Epidermal melanocyte (primary cell): ENCODE results near the gene RCOR2.

Source experiments
- DNase-seq: peaks from one replicate; pipeline ENCODE4 v3.0.0; 2011; ENCODE audit warnings: low spot score; ENCODE audit not compliant: insufficient read length

Gene RCOR2

DNA sequence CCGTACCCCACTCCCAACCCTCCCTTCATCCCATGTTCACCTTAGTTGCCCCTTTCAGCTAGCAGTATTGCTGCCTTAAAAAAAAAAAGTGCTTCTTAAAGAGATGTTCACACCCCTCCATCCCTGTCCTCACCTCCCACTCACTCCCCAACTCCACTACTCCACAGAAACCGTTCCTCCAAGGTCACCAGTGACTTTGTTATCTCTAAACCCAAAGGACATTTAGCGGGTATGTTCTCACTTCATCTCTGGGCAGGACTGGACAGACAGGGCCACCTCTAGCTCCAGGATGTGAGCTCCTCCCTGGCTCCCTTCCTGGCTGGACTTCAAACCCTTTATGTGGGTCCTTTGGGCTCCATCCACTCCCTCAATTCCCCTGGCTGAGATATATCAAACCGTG, 6.4 kb upstream of the RCOR2 start:
- no peak for DNase-seq

DNA sequence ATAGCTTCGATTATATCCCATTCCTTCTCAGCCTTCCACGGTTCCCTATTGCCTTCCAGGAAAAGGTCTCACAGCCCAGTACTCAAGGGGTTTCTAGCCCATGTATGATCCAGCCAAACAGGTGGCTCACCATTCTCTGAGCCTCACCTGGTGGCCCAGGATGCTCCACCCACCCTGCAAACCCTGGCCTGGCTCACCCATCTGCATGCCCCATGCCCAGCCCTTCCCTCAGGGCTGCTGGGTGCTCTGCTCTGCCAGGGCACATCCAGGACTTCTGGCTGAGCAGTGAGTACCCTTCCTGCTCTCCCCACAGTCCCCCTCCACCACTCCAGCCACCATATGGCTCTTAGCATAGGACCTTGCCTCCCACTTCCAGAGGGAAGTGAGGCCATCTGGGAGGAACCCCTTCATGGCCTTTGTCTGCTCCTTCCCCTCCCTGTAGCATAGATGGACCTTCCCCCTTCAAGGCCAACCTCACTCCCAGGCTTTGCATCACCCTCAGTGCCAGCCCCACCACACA, 5.8 kb upstream of the RCOR2 start:
- DNase-seq, result no peak

DNA sequence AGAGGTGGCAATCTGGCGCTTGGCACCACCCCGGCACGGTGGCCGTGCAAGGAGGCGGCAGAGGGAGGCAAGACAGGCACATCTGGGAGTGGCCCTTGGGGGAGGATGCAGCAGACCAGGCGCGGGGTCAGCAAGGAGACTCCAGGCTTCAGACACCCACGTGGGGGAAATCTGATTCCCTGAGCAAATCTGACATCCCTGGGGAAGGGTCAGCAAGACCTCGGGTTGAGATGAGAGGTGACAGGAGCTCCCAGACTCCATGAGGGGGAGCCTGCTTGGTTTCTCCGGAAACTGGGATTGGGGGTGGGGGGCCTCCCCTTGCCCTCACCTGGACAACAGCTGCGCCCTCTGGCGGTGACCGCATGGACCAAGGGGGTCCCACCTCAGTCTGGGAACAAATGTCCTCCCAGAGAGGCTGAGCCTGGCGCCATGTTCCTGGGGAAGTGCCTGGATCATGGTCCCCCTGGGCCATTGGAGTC, 4.0 kb upstream of the RCOR2 start:
- DNase-seq, result no peak

DNA sequence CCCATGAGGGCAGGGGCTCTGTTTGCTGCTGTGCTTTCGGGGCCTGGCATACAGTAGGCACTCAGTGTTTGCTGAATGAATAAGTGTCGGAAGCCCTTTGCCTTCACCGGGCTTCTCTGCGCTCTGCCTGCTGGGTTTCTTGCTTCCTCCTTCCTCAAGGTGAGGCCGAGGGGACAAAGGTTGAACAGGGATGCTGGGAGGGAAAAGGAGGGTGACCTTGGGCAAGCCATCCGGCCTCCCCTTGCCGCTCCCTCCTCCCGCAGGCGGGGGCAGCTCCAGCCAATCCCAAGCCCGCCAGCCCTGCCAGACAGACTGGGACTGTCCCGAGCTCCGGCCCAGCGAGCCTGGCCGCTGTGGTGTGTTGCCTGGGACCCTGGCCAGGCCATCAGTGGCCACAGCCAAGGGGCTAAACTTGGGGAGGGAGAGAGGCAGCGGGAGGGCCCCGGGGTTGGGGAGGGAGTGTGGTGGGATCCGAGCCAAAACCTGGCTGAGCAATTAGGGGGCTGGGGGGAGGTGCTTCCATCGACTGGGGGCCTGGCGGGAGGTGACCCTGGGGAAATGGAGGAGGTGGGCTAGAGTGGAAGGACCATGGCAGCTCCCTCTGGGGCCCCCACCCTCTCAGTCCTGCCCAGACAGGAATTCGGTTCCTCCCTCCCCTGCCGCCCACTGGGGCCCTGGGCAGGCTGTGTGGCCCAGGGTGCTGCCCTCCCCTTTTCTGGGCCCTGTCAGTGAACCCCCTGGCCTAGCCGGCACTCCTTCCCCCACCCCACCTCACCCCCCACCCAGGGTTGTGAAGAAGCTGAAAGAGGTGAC, 3.4 kb upstream of the RCOR2 start:
- no peak for DNase-seq

DNA sequence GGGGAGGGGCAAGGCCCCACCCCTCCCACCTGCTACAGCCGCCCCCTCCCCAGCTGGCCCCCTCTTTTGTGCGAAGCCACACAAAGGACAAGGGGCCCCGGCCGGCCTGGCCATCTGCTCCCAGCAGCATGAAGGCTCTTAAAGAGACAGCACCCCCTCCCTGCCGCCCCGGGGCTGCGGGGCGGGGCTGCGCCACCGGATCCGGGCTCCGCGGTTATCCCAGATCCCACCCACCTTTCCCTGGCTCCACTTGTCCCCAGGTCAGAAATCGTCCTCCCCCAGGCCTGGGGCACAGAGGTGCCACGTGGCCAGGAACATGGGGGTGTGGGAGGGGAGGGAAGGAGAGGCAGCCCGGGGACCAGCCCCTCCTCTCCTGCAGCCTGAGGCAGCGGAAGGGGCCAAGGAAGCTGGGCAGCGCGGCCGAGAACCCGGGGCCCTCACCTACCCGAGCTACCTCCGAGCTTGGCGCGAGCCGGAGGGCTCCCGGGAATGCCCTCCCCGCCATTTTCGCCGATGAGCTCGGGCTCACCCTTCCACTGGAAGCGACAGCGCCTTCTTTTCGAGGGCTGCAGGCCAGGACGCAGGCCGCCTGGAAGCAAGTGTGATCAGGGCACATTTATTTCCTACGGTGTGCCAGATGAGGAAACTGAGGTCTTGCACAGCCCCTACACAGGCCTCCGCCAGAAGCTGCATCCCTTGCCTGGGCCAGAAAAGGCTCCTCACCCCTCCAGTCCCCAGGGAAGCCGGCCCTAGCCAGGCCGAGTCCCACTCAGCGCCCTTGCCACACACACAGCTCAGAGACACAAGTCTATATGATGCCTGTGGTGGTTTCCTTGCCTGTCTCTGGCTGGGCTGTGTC, 2.5 kb upstream of the RCOR2 start:
- no peak for DNase-seq

DNA sequence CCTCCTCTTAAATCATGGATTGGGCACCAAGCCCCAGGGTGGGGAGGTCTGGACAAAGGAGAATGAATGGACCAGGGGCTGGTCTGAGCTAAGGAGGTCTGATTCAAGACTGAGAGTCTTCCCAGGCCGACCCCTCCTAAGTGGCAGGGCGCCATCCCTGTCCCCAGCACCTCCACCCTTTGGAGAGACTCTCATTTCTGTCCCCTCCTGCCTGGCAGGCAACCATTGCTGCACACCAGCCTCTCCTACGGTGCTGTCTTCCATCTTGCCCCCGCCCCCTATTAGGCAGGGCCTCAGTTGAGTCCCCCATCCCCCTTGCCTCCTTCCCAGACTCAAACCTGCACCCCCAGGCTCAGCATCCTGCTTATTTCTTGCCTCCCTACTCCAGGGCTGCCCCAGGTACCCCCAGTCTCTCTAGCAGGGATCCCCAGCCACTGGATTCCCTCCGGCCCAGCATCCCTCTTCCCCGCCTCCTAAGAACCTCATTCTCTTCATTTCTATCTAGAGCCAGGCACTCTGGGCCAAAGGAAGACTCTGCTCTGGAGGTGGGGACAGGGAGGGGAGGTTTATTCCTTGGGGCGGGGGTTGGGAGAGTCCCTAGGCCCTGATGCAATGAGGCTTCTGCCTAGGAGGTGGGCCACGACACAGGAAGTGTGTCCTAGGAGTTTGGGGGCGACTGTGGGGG, 1.7 kb upstream of the RCOR2 start:
- DNase-seq, result no peak

DNA sequence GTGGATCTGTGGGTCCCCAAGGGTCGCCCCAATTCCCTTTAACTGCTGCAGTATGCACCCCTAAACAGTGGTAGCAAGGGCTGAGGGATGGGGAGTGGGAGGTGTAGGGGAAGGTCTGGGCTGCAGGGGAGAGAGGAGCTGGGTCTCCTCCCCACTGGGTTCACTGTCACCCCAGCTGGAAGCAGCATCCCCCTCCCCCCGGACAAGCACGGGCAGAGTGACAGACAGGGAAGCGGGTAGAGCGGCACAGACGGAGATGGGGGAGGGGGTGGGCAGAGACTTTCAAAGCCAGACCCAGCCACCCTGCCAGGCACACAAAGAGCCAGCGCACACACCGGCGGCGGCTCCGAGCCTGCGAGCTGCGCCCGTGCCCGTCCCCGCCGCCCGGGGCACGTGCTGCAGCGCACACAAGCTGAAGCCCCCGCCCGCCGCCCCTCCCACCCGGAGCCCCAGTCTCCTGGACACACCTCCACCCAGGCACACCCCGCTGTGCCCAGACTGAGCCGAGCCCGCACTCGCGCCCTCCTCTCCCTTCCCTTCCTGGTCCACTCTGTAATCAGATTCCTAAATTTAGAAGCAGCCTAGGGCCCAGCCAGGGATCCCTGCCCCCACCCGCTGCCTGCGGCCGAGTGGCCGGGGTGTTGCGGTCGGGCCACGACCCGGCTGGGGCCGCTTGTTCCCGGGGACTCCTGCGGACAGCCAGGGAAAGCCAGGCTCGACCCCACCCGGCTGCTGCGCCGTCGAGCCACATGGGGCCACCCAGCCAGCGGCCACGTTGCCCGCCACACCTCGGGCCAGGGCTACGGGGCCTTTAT, 935 bp upstream of the RCOR2 start:
- no peak for DNase-seq

DNA sequence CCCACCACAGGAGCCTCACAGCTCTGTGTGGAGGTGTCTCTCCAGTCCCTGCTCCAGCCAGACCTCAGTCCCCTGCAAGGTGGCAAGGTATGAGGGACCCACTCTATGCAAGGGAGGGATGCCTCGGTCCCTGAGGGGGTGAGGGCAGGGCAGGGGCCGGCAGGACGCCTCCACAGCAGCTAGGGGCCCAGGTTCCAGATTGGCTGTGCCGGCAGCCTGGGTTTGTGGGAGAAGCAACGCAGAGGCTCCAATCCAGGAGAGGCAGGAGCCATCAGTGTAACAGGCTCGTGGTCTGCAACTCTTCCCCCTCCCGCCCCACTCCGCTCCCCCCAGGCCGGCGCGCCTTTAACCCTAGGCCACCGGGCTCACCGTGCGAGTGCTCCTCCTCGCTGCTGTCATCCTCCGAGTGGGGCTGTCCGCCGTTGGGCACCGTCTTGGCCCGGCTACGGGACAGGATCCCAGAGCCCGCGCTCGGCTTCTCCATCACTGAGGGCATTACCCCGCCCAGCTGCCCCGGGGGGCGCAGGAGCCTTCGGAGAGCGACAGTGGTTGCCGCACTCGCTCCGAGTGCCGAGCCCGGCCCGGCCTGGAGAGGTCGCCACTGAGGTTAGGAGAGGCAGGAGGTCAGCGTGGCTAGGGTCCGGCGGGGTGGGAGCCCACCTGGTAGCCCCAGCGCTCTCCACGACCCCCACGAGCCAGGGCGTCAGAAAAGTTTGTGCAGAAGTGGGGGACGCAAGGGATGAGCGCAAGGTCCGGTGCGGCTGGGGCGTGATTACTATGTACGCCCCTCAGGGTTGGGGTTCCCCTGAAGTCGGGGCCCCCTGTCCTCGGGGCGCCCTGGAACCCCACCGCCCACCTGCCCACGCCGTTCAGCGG, 765 bp downstream of the RCOR2 start:
- peak; percentile 74 for DNase-seq

DNA sequence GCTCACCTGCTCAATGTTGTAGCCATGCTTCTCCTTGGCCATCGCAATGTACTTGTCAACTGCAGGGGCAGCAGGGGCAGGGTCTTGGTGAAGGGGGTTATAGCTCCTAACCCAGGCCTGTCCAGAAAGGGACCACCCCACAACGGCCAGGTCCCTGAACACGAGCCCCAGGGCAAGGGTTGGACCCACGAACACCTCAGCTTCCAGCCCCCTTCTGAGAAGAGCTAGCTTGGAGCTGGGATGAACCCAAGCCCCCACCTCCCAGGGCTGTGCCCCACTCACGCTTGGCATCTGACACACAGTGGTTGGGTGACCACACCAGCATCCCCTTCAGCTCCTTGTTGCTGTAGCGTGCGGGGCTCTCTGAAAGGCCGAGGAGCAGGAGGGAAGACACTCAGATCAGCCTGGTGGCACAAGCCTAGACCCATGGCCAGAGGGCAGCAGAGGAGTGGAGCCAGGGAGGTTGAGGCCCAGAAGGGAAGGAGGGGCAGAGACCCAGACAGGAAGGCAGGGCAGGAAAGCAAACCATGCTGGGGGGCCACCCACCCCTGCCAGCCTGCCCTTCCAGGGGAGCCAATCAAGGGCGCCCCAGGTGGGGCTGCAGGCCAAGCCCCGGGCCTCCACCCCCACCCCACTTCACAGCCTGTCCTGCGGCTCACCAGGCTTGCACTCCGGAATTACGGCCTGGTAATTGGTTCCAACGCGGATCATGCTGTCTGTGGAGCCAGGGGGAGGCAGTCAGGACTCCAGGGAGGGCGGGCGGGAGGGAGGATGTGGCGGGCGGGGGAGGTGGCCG, 1.9 kb downstream of the RCOR2 start:
- DNase-seq, result no peak

DNA sequence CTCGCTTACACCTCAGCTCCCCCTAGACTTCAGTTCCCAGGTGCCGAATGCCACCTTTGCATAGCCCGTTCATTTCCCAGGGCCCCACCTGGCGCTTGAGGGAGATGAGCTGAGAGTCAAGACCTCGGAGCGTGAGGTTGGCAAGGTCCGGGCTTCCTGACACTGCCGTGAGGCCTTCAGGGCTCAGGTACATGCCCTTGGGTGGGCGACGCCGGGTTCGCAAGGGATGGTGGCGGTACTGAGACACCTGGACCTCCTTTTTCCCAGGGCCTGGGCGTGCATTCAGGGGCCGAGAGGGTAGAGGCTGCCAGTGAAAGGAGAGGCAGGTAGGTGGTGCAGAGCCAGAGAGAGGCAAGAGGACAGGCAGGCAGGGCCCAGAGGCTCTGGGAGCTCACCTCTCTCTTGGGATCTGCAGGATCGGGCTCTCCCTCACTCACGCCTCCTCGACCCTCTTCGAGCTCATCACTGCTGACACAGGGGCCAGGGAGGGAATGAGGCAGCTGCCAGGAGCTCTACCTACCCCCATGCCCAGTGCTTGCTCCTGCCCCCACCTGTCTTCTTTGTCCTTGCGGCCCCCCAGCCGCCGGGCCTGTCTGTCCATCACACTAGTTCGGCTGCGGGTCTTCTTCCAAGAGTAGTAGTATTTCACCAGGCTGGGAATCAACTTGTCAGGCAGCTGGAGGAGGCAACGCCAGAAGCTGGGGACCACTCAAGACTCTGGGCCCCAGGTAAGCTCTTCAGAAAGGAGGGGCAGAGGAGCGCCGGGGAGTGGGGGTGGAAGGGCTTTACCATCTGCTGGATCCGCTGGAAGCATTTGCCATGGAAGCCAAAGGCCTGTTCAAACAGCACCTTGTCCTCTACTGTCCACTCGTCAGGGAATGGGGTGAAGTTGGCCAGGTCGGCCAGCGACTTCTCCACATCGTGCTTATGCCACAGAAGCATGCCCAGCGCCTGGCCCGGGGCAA, 2.8 kb downstream of the RCOR2 start:
- DNase-seq, result no peak

DNA sequence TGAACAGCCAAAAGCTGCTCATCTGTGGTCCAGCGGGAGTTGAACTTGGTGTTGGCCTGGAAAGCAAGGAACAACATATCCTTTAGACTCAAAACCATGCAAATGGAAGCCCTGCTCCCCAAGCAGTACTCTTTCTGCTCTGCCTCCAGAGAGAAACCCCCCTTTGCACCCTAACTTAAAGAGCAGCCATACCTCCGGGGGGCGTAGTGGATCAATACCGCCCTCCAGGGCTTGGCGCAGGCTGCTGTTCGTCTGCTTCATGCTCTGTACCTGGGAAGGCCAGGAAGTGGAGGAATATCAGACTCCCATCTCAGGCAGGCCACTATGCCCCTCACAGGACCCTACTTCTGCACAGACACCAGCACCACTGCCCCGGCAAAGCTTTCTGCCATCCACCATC, 4.3 kb downstream of the RCOR2 start:
- no peak for DNase-seq

DNA sequence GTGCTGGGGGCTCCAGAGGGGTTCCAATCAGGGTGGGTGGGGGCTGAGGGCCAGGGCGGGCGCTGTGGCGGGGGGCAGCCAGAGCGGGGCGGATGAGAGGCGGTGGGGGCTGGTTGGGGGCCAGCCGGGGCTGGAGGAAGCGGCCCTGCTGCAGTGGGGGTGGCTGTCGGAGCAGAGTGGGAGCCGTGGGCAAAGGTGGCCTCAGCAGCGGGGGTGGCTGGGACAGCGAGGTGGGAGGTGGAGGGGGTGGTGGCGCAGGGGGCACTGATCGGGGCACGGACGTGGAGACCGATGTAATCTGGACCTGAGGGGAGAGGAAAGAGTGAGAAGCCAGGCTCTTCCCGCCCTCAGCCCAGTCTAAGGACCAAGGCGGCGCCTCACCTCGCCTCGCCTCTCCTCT, 5.1 kb downstream of the RCOR2 start:
- DNase-seq, result no peak

DNA sequence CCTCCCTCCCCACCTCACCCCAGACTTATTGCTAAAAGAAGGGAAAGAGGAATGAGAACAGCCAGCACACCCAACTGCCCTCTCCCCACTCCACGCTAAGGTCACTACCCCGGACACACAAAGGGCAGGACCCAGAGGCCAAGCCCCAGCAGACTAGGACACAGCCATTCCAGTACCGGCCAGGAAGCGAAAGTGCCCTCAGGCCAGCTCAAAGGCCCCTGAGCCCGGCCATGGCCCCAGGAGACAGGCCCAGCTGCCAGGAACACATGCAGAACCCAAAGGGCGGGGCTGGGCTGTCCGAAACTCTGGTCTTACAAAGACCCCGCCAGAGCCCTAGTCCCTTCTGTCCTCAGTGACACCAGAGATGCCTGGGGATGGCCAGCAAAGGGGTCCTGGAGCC, 5.5 kb downstream of the RCOR2 start:
- no peak for DNase-seq

DNA sequence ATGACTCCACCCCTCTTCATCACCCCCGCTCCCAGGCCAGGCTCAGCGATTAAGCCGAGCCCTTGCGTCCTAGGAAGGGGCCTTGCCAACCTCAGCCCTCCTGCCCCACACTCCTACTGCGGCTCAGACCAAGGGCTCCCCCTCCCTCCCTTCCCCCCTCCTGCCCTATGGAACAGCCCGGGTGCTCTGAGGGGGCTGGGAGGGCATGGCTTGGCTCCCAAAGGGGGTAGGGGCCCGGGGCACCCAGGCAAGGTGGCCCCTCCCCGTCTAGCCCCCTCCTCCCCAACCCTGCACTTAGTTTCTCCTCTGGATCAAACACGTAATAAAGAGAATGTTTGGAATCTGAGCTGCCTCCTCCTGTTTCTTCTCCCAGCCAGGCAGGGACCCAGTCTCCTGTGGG, 6.3 kb downstream of the RCOR2 start:
- DNase-seq, result no peak

DNA sequence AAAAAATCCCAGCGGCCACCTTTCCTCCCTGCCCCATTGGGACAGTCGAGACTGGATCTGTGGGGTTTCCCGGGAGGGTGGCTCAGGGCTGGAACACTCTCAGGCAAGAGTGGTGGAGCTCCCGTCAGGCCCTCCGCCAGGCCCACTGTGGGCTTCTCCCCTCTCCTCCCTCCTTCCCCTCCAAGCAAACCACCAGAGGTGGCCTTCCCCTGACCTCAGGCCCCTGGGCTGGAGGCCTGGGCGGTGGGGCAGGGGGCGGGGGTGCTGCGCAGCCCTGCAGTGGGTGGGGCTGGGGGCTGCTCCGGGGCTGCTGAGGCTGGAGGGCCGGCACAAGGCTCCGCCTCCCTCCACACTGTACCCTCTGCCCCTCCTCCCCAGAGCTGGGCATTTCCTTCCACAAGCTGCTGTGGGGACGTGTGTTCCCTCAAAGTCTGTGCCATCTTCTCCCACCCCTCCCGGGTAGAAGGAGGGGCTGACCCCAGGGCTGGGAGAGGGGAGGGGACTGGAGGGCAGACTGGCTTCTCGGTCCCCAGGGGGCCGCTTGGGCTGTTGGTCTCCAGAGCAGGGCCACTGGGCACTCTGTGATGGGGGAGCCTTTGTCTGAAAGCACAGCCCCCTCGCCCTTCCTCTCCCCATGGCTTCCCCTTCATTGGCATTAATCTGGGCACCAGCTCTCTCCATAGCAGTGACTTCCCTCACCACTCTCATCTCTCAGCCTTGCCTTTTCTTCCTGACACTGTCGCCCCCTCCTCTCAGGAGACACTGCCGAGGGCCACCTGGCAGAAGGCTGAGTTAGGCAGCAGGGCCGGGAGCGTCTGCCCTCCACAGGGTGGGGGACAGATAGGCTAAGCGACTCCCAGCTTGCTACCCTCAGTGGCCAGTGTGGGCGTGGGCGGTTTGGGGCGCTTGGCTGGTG, 7.1 kb downstream of the RCOR2 start:
- no peak for DNase-seq

DNA sequence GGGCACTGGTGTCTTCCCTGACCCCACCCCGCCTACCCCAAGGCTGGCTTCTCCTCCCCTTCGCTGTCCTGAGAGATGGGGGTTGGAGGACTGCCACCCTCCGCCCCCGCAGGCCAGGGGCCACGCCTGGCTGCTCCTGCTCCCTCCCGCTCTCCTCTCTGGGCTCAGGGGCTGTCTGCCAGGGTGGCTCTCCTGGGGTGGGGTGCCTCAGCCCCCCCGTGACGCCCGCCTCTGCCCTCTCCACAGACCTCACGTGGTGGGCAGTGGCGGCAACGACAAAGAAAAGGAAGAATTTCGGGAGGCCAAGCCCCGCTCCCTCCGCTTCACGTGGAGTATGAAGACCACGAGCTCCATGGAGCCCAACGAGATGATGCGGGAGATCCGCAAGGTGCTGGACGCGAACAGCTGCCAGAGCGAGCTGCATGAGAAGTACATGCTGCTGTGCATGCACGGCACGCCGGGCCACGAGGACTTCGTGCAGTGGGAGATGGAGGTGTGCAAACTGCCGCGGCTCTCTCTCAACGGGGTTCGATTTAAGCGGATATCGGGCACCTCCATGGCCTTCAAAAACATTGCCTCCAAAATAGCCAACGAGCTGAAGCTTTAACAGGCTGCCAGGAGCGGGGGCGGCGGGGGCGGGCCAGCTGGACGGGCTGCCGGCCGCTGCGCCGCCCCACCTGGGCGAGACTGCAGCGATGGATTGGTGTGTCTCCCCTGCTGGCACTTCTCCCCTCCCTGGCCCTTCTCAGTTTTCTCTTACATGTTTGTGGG, 8.1 kb downstream of the RCOR2 start:
- DNase-seq, result no peak
